DOHH2 (cell line): ENCODE data around the gene SV2A.
"Not testable (repeated sequence)": the region's sequence is repeated elsewhere in the genome, so short reads cannot be mapped to it uniquely, and the experiment has no call there.

Experiments
- H3F3A ChIP-seq: fragments of 200-600 bp; sonication (generic), shearing (Covaris generic); 2 replicates; pipeline ENCODE4 v1.6.0; 2016; ENCODE audit warnings: antibody characterized with exemption, mild to moderate bottlenecking; ENCODE audit not compliant: control insufficient read depth, insufficient read depth
- H3K27ac ChIP-seq: fragments of 200-600 bp; sonication (generic); 2 replicates; pipeline ENCODE4 v1.5.1; 2014; ENCODE audit warnings: low read depth, mild to moderate bottlenecking, low read length, moderate library complexity
- H3K27me3 ChIP-seq: fragments of 200-600 bp; sonication (generic); 2 replicates; pipeline ENCODE4 v1.6.1; 2014; ENCODE audit warnings: mild to moderate bottlenecking, low read length, mixed read lengths; ENCODE audit not compliant: control insufficient read depth
- H3K36me3 ChIP-seq: fragments of 200-600 bp; sonication (generic); 2 replicates; pipeline ENCODE4 v1.6.1; 2014; ENCODE audit warnings: mild to moderate bottlenecking, low read length, moderate library complexity, mixed read lengths; ENCODE audit not compliant: control insufficient read depth
- H3K4me1 ChIP-seq: fragments of 200-600 bp; sonication (generic); 2 replicates; pipeline ENCODE4 v1.6.1; 2014; ENCODE audit warnings: mild to moderate bottlenecking, low read length, mixed read lengths; ENCODE audit not compliant: control insufficient read depth
- H3K4me2 ChIP-seq: fragments of 200-600 bp; sonication (generic); 2 replicates; pipeline ENCODE4 v1.6.0; 2014; ENCODE audit warnings: mild to moderate bottlenecking, low read length, moderate library complexity
- H3K4me3 ChIP-seq: fragments of 200-600 bp; sonication (generic); 2 replicates; pipeline ENCODE4 v1.5.1; 2014; ENCODE audit warnings: mild to moderate bottlenecking, low read length, mixed read lengths
- H3K79me2 ChIP-seq: fragments of 200-600 bp; sonication (generic); 2 replicates; pipeline ENCODE4 v1.6.1; 2014; ENCODE audit warnings: mild to moderate bottlenecking, low read length, mixed read lengths; ENCODE audit not compliant: control insufficient read depth
- H3K9me2 ChIP-seq: fragments of 200-600 bp; sonication (generic); replicated peaks from 2 replicates; pipeline ENCODE4 v1.6.1; 2014; ENCODE audit warnings: mild to moderate bottlenecking, low read length, mixed read lengths; ENCODE audit not compliant: control insufficient read depth
- H3K9me3 ChIP-seq: fragments of 200-600 bp; sonication (generic); 2 replicates; pipeline ENCODE4 v1.6.1; 2014; ENCODE audit warnings: antibody characterized with exemption, low read length, mixed read lengths; ENCODE audit not compliant: control insufficient read depth, insufficient read depth
- H4K20me1 ChIP-seq: fragments of 200-600 bp; sonication (generic); 2 replicates; pipeline ENCODE4 v1.6.0; 2014; ENCODE audit warnings: low read depth, mild to moderate bottlenecking, antibody characterized with exemption, low read length, moderate library complexity; ENCODE audit not compliant: control insufficient read depth, insufficient read depth
- CTCF ChIP-seq: fragments of 200-600 bp; sonication (generic); IDR thresholded peaks from one replicate; pipeline ENCODE4 v1.5.1; 2014; ENCODE audit warnings: antibody characterized with exemption, mild to moderate bottlenecking, low read depth, low read length; ENCODE audit not compliant: poor library complexity, severe bottlenecking
- EZH2phosphoT487 ChIP-seq: fragments of 200-600 bp; sonication (generic); IDR thresholded peaks from 2 replicates; pipeline ENCODE4 v1.6.1; 2017; ENCODE audit warnings: borderline replicate concordance, mild to moderate bottlenecking, antibody characterized with exemption, low read length, moderate library complexity, mixed read lengths

The SV2A gene

GRCh38 chr1:149887456-149888246 is 30.0 kb downstream of the SV2A start:
- Histone ChIP-seq H3K27me3 (no peaks in the 10 kb centered on the region), H3K4me2 (peak overlapping the region; percentile 86), H3K9me2 (no peaks in the 10 kb centered on the region), H3K9me3 (no peaks in the 10 kb centered on the region), H3K79me2 (no peaks in the 10 kb centered on the region), H3K4me3 (peak overlapping the region; percentile 75), H4K20me1 (no peaks in the 10 kb centered on the region), H3K27ac (peak overlapping the region; percentile 98), H3K4me1 (peaks cover 57% of the 10 kb centered on the region), H3F3A (peaks cover 42% of the 10 kb centered on the region), H3K36me3 (peaks cover 4% of the 10 kb centered on the region)
- no peak for TF ChIP-seq EZH2phosphoT487
- no peak for TF ChIP-seq CTCF

GRCh38 chr1:149887196-149887455 is 30.5 kb downstream of the SV2A start:
- Histone ChIP-seq H3K27ac (peak overlapping the region; percentile 98), H3K4me1 (peaks cover 57% of the 10 kb centered on the region), H3K4me2 (peak overlapping the region; percentile 86), H3F3A (peaks cover 42% of the 10 kb centered on the region), H3K4me3 (peak overlapping the region; percentile 75)
- not testable (repeated sequence) for H4K20me1 ChIP-seq, H3K9me2 ChIP-seq, H3K9me3 ChIP-seq, H3K79me2 ChIP-seq, H3K36me3 ChIP-seq, H3K27me3 ChIP-seq

- no peaks in the 10 kb centered on the region for H3K9me3 ChIP-seq
- no peaks in the 10 kb centered on the region for H3K27me3 ChIP-seq
- H3K4me1 ChIP-seq = peaks cover 57% of the 10 kb centered on the region
- no peaks in the 10 kb centered on the region for H4K20me1 ChIP-seq
- no peaks in the 10 kb centered on the region for H3K9me2 ChIP-seq
- H3F3A ChIP-seq = peaks cover 42% of the 10 kb centered on the region
- H3K4me2 ChIP-seq = peak overlapping the region; percentile 92
- H3K79me2 ChIP-seq = no peaks in the 10 kb centered on the region
- H3K27ac ChIP-seq = peak overlapping the region; percentile 98
- H3K4me3 ChIP-seq = peak overlapping the region; percentile 84
- no peak for TF ChIP-seq CTCF
- no peak for TF ChIP-seq EZH2phosphoT487
- H3K36me3 ChIP-seq = peaks cover 4% of the 10 kb centered on the region
Measured at GRCh38 chr1:149886396-149887195, 31.0 kb downstream of the SV2A start.

- not testable (repeated sequence) for H3K9me2 ChIP-seq, H4K20me1 ChIP-seq, H3K36me3 ChIP-seq, H3K79me2 ChIP-seq, H3K9me3 ChIP-seq, H3K27me3 ChIP-seq
- Histone ChIP-seq H3K27ac (peak overlapping the region; percentile 98), H3K4me2 (peak overlapping the region; percentile 92), H3K4me1 (peaks cover 52% of the 10 kb centered on the region), H3F3A (peaks cover 42% of the 10 kb centered on the region), H3K4me3 (peak overlapping the region; percentile 84)
Measured at GRCh38 chr1:149886121-149886395, 31.6 kb downstream of the SV2A start.
